GM19452 (cell line): Measurements from ENCODE around the gene SPATA24.
"Not testable (repeated sequence)": the region's sequence is repeated elsewhere in the genome, so short reads cannot be mapped to it uniquely, and the experiment has no call there.

ENCODE experiments used
- ATAC-seq: cut with Tn5 transposase; IDR thresholded peaks from one replicate; pipeline ENCODE4 v1.9.1; 2021; ENCODE audit not compliant: unreplicated experiment

The SPATA24 gene

DNA sequence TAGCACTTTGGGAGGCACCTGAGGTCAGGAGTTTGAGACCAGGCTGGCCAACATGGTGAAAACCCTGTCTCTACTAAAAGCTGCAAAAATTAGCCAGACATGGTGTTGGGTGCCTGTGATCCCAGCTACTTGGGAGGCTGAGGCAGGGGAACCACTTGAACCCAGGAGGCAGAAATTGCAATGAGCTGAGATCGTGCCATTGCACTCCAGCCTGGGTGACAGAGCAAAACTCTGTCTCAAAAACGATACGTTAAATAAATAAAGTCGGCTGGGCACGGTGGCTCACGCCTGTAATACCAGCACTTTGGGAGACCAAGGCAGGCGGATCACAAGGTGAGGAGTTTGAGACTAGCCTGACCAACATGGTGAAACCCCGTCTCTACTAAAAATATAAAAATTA lies 48.0 kb downstream of the SPATA24 start:
- not testable (repeated sequence) for ATAC-seq

DNA sequence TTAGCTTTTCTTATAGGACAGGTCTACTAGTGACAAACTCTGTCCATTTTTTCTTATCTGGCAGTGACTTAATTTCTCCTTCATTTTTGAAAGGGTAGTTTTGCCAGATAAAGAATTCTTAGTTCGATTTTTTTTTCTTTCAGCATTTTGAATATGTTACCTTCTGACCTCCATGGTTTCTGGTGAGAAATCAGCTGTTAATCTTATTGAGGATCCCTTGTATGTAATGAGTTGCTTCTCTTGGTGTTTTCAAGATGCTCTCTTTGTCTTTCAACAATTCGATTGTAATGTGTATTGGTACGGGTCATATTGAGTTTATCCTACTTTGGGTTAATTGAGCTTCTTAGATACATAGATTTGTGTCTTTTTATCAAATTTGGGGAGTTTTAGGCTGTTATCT lies 49.7 kb downstream of the SPATA24 start:
- no peak for ATAC-seq

DNA sequence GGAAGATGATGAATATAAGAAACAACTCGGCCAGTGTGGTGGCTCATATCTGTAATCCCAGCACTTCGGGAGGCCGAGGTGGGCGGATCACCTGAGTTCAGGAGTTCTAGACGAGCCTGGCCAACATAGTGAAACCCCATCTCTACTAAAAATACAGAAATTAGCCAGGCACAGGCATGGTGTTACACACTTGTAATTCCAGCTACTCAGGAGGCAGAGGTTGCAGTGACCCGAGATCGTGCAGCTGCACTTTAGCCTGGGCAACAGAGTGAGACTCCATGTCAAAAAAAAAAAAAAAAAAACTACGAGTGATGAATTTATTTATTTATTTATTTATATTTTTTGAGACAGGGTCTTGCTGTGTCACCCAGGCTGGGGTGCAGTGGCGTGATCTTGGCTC lies 56.0 kb downstream of the SPATA24 start:
- not testable (repeated sequence) for ATAC-seq
